SU-DHL-6 (cell line): ENCODE data around the gene DUSP9.
A peak's percentile ranks its signal among the peaks of the same experiment; 100 is the strongest.

Experiments used
- H2AFZ ChIP-seq: fragments of 200-600 bp; sonication (generic); 2 replicates; pipeline ENCODE4 v1.6.1; 2014; ENCODE audit warnings: low read depth, mild to moderate bottlenecking, moderate library complexity, mixed read lengths, antibody characterized with exemption, low read length; ENCODE audit not compliant: severe bottlenecking
- H3F3A ChIP-seq: fragments of 200-600 bp; shearing (Covaris generic); 2 replicates; pipeline ENCODE4 v1.6.0; 2016; ENCODE audit warnings: antibody characterized with exemption, mild to moderate bottlenecking; ENCODE audit not compliant: insufficient read depth
- H3K27ac ChIP-seq: fragments of 200-600 bp; sonication (generic); 2 replicates; pipeline ENCODE4 v1.5.1; 2016; ENCODE audit warnings: low read depth, mild to moderate bottlenecking, low read length, moderate library complexity, mixed read lengths
- H3K27me3 ChIP-seq: fragments of 200-600 bp; sonication (generic), shearing (Covaris generic); 2 replicates; pipeline ENCODE4 v1.6.0; 2014; ENCODE audit warnings: mild to moderate bottlenecking, low read length
- H3K36me3 ChIP-seq: fragments of 200-600 bp; sonication (generic); 2 replicates; pipeline ENCODE4 v1.6.1; 2014; ENCODE audit warnings: mild to moderate bottlenecking, low read length, mixed read lengths
- H3K4me2 ChIP-seq: fragments of 300-600, 200-600 bp; shearing (Covaris generic), sonication (generic); 2 replicates; pipeline ENCODE4 v1.6.0; 2014; ENCODE audit warnings: low read length, low read depth, mild to moderate bottlenecking; ENCODE audit not compliant: poor library complexity, severe bottlenecking
- H3K4me3 ChIP-seq: fragments of 200-600 bp; sonication (generic); 2 replicates; pipeline ENCODE4 v1.5.1; 2014; ENCODE audit warnings: antibody characterized with exemption, low read length, mild to moderate bottlenecking, mixed read lengths; ENCODE audit not compliant: insufficient read depth, poor library complexity, severe bottlenecking
- H3K79me2 ChIP-seq: fragments of 200-600 bp; sonication (generic); 2 replicates; pipeline ENCODE4 v1.6.1; 2014; ENCODE audit warnings: mild to moderate bottlenecking, low read length, moderate library complexity; ENCODE audit not compliant: insufficient read depth
- H3K9ac ChIP-seq: fragments of 200-600 bp; sonication (generic); 2 replicates; pipeline ENCODE4 v1.7.0; 2014; ENCODE audit warnings: mild to moderate bottlenecking, low read length
- H3K9me2 ChIP-seq: fragments of 200-600 bp; sonication (generic); replicated peaks from 2 replicates; pipeline ENCODE4 v1.6.1; 2014; ENCODE audit warnings: low read length; ENCODE audit not compliant: insufficient read depth
- H3K9me3 ChIP-seq: fragments of 200-600 bp; sonication (generic); 2 replicates; pipeline ENCODE4 v1.6.1; 2014; ENCODE audit warnings: low read length, mixed read lengths; ENCODE audit not compliant: insufficient read depth
- H4K20me1 ChIP-seq: fragments of 200-600 bp; sonication (generic); 2 replicates; pipeline ENCODE4 v1.6.1; 2014; ENCODE audit warnings: low read depth, mild to moderate bottlenecking, antibody characterized with exemption, low read length, moderate library complexity, mixed read lengths
- EZH2phosphoT487 ChIP-seq: fragments of 200-600 bp; sonication (generic), shearing (Covaris generic); conservative IDR thresholded peaks from 2 replicates; pipeline ENCODE4 v1.6.1; 2018; ENCODE audit warnings: mild to moderate bottlenecking, antibody characterized with exemption, low read length, moderate library complexity, mixed read lengths
- TF ChIP-seq, protein P1 (sequence below): fragments of 200-600 bp; sonication (generic); IDR thresholded peaks from one replicate; pipeline ENCODE4 v1.5.1; 2017; ENCODE audit warnings: antibody characterized with exemption, mild to moderate bottlenecking, low read length, moderate library complexity; ENCODE audit not compliant: insufficient read depth, poor library complexity, severe bottlenecking

Gene DUSP9

DNA sequence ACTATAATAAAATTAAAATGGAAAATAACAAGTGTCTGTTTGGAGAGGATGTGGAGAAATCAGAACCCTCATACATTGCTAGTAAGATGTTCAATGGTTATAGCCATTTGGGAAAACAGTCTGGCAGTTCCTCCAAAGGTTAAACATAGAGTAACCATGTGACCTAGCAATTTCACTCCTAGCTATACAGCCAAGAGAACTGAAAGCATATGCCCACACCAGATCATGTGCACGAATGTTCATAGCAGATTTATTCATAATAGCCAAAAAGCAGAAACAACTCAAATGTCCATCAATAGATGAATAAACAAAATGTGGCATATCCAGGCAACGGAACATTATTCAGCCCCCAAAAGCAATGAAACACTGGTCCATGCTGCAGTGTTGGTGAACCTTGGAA is 38.6 kb upstream of the DUSP9 start:
- Histone ChIP-seq H3K9ac (no peak overlapping the region), H3K27ac (no peak overlapping the region), H3K4me3 (no peak overlapping the region), H3K36me3 (no peaks in the 10 kb centered on the region), H3K4me2 (no peak overlapping the region), H3F3A (no peaks in the 10 kb centered on the region), H3K9me3 (no peaks in the 10 kb centered on the region), H4K20me1 (no peaks in the 10 kb centered on the region), H3K9me2 (no peaks in the 10 kb centered on the region), H3K79me2 (no peaks in the 10 kb centered on the region), H2AFZ (no peak overlapping the region), H3K27me3 (no peaks in the 10 kb centered on the region)
- TF ChIP-seq, protein P1, sequence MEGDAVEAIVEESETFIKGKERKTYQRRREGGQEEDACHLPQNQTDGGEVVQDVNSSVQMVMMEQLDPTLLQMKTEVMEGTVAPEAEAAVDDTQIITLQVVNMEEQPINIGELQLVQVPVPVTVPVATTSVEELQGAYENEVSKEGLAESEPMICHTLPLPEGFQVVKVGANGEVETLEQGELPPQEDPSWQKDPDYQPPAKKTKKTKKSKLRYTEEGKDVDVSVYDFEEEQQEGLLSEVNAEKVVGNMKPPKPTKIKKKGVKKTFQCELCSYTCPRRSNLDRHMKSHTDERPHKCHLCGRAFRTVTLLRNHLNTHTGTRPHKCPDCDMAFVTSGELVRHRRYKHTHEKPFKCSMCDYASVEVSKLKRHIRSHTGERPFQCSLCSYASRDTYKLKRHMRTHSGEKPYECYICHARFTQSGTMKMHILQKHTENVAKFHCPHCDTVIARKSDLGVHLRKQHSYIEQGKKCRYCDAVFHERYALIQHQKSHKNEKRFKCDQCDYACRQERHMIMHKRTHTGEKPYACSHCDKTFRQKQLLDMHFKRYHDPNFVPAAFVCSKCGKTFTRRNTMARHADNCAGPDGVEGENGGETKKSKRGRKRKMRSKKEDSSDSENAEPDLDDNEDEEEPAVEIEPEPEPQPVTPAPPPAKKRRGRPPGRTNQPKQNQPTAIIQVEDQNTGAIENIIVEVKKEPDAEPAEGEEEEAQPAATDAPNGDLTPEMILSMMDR, result no peak
- no peak for TF ChIP-seq EZH2phosphoT487

DNA sequence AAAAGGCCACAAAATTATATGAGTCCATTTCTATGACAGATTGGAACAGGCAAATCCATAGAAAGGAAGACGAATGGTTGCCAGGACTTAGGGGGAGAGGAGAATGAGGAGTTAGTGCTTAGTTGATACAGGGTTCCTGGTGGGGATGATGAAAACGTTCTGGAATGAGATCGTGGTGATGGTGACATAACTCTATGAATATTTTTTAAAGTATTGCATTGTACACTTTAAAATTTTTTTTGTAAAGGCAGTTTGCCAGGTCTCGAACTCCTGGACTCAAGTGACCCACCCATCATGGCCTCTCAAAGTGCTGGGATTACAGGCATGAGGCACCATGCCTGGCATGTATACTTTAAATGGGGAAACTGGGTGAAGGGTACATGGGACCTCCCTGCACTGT is 38.2 kb upstream of the DUSP9 start:
- no peaks in the 10 kb centered on the region for H3K36me3 ChIP-seq
- H3K9me3 ChIP-seq, result no peaks in the 10 kb centered on the region
- H3K9me2 ChIP-seq, result no peaks in the 10 kb centered on the region
- H3K4me3 ChIP-seq, result no peak overlapping the region
- no peaks in the 10 kb centered on the region for H3K27me3 ChIP-seq
- no peak overlapping the region for H2AFZ ChIP-seq
- TF ChIP-seq, protein P1, result no peak
- TF ChIP-seq EZH2phosphoT487, result no peak
- no peaks in the 10 kb centered on the region for H4K20me1 ChIP-seq
- H3K4me2 ChIP-seq, result no peak overlapping the region
- no peaks in the 10 kb centered on the region for H3K79me2 ChIP-seq
- no peak overlapping the region for H3K27ac ChIP-seq
- no peak overlapping the region for H3K9ac ChIP-seq
- H3F3A ChIP-seq, result no peaks in the 10 kb centered on the region

DNA sequence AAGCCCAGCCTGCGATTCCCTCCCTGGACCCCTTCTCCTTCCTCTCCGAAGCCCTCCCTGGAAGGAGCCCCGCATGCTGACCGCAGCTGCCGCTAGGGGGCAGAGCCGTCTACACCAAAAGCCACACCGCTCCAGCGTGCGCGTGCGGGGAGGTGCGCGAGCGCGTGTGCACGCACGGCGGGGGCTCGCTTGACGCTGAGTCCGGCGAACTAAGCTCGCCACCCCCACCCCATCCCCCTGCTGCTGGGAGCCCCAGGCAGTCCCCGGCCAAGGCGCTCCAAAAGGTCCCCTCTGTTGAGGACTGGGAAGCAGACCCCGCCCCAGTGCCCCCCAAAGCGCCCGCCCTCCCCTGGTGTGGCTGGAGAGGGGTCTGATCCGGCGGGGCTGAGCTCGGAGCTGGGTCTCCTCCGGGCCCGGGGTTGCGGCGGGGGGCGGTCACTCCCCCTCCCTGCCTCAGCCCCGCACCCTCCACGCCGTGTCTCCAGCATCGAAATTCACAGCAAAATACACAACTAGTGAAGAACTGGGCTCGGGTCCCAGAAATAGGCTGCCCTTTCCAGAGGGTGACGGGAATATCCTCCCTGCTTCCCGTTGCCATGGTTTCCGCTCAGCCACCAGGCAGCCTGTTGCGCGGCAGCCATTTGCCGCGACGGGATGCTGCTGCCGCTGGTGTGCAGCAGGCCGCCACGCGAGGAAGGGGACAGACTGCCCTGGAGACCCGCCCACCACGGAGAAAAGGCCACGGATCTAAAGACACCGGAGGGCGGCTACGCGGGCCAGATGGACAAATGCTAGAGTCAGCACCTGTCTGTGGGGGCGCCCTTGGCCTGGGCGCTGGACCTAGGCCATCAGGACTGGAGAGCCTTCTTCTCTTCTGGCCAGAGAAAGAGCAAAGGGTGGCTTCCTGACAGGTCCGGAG is 36.8 kb upstream of the DUSP9 start:
- Histone ChIP-seq H3K36me3 (no peaks in the 10 kb centered on the region), H3F3A (no peaks in the 10 kb centered on the region), H2AFZ (peak overlapping the region; percentile 48), H3K4me3 (peak overlapping the region; percentile 44), H3K27ac (no peak overlapping the region), H3K4me2 (peak overlapping the region; percentile 44), H3K9ac (peak overlapping the region; percentile 22; the same call in 1 of the 2 replicates), H3K9me3 (no peaks in the 10 kb centered on the region), H3K9me2 (no peaks in the 10 kb centered on the region), H4K20me1 (no peaks in the 10 kb centered on the region), H3K27me3 (no peaks in the 10 kb centered on the region), H3K79me2 (no peaks in the 10 kb centered on the region)
- TF ChIP-seq EZH2phosphoT487, result no peak
- TF ChIP-seq, protein P1, result peak; percentile 65
